Right lobe of liver (tissue), 4 donors: Measurements from ENCODE around the gene TEKT2.

ENCODE experiments used
- CTCF ChIP-seq, 4 donors: fragments of 200-600 bp in 3 of 4; fragments of 450-650 bp in 1 of 4; IDR thresholded peaks; one replicate each; pipeline versions ENCODE4 v1.5.1 to v1.8.0; 2016 to 2022; ENCODE audit warnings: antibody characterized with exemption in 4 of 4, mild to moderate bottlenecking in 2 of 4
- POLR2A ChIP-seq: fragments of 450-650 bp; IDR thresholded peaks from one replicate; pipeline ENCODE4 v1.6.1; 2017; ENCODE audit warnings: antibody characterized with exemption, mild to moderate bottlenecking
- donor health status: DM: no; HTN: no; CAD: no.
- donor health status: DM: no; HTN: no; CAD: no.
- donor health status: DM: no; HTN: yes; CAD: no.

GRCh38 chr1:36091141-36091540 is 7.2 kb downstream of the TEKT2 start:
- TF ChIP-seq CTCF (IDR thresholded peaks at IDR 0.05) (no peak), POLR2A (no peak)
